ENCODE results near the gene PTCH2. TPM values are rescaled to one million over a fixed set of nuclear protein-coding genes. Genes with fewer than 3 reads are reported as not detected.

Gene PTCH2
- total and polyA plus RNA-seq, 2 of the 13 experiments (the other 11 are each of a cell fraction or from before 2014, with no cell fraction given) = 0.60 to 1.5 TPM

- TF ChIP-seq HMGXB3 (CRISPR knock-in tag; IDR thresholded peaks at IDR 0.05; ENCODE audit: borderline replicate concordance) (no peak), ZNF878 (CRISPR knock-in tag; IDR thresholded peaks at IDR 0.05) (no peak), NFIB (CRISPR knock-in tag; IDR thresholded peaks at IDR 0.05; ENCODE audit: borderline replicate concordance) (no peak), MAFF (IDR thresholded peaks at IDR 0.05; ENCODE audit: low read depth, low read length) (no peak), KDM5A (IDR thresholded peaks at IDR 0.05; ENCODE audit: borderline replicate concordance, low read length) (peak; percentile 11; the same call in 1 of the 2 replicates), ZNF362 (CRISPR knock-in tag; IDR thresholded peaks at IDR 0.05; ENCODE audit: borderline replicate concordance) (no peak), TERF1 (CRISPR knock-in tag; IDR thresholded peaks at IDR 0.05) (no peak), ZBTB37 (CRISPR knock-in tag; IDR thresholded peaks at IDR 0.05) (0 out of 2 replicates have a peak, but pooled peaks have one; percentile 50), ZMYM4 (CRISPR knock-in tag; IDR thresholded peaks at IDR 0.05) (no peak), KLF6 (CRISPR knock-in tag; IDR thresholded peaks at IDR 0.05) (no peak), CTCF (CRISPR knock-in tag; IDR thresholded peaks at IDR 0.05) (no peak), ZFP90 (CRISPR knock-in tag; IDR thresholded peaks at IDR 0.05; ENCODE audit: borderline replicate concordance) (no peak), ZNF350 (CRISPR knock-in tag; IDR thresholded peaks at IDR 0.05; ENCODE audit: borderline replicate concordance, low read depth) (no peak), TBX3 (IDR thresholded peaks at IDR 0.05; ENCODE audit: borderline replicate concordance) (peak; percentile 37; the same call in 1 of the 2 replicates), HNRNPH1 (optimal IDR thresholded peaks at IDR 0.05; ENCODE audit: low read depth, low read length) (peak; percentile 46), SIN3B (IDR thresholded peaks at IDR 0.05; ENCODE audit: low read length) (no peak)
Measured at GRCh38 chr1:44808063-44808937, 34.8 kb downstream of the PTCH2 start, which contains the start of gene BTBD19 (continued).

Measured in HepG2 (cell line).